Lung (tissue), 12 donors: ENCODE results near the gene TEX38. TPM values are rescaled to one million over a fixed set of nuclear protein-coding genes. Genes with fewer than 3 reads are reported as not detected.

Experiments
- ATAC-seq: fragments of 200-7000 bp; cut with Tn5 transposase; one replicate; pipeline ENCODE4 v1.9.1; 2020; ENCODE audit warnings: moderate number of reproducible peaks; ENCODE audit not compliant: insufficient read depth, low FRiP score
- DNase-seq, 3 donors: peaks; one replicate each; pipeline ENCODE4 v3.0.0-alpha.2; 2013 to 2017
- H3K27ac ChIP-seq, 2 donors: one replicate each; pipeline ENCODE4 v1.5.1; 2013; ENCODE audit warnings: mild to moderate bottlenecking in 2 of 2, moderate library complexity in 2 of 2, control low read depth in 1 of 2, inconsistent platforms in 1 of 2, low read depth in 1 of 2, low read length in 1 of 2
- H3K27me3 ChIP-seq, 3 donors: one replicate each; pipeline ENCODE4 v1.5.1; 2013; ENCODE audit warnings: low read length in 2 of 3; ENCODE audit not compliant: control insufficient read depth in 3 of 3, insufficient read depth in 3 of 3
- H3K36me3 ChIP-seq, 4 donors: one replicate each; pipeline ENCODE4 v1.5.1; 2013; ENCODE audit warnings: low read length in 4 of 4, mild to moderate bottlenecking in 1 of 4, moderate library complexity in 1 of 4; ENCODE audit not compliant: control insufficient read depth in 4 of 4, insufficient read depth in 4 of 4
- H3K4me1 ChIP-seq, 5 donors: one replicate each; pipeline ENCODE4 v1.5.1; 2013; ENCODE audit warnings: low read length in 5 of 5, mild to moderate bottlenecking in 2 of 5, moderate library complexity in 1 of 5; ENCODE audit not compliant: control insufficient read depth in 5 of 5, insufficient read depth in 5 of 5
- H3K4me3 ChIP-seq: one replicate; pipeline ENCODE4 v1.5.1; 2013; ENCODE audit warnings: mild to moderate bottlenecking, control low read depth, moderate library complexity
- H3K9ac ChIP-seq, 2 donors: one replicate each; pipeline ENCODE4 v1.5.1; 2013; ENCODE audit warnings: low read length in 2 of 2, control low read depth in 1 of 2; ENCODE audit not compliant: insufficient read depth in 1 of 2
- H3K9me3 ChIP-seq, 4 donors: one replicate each; pipeline ENCODE4 v1.5.1; 2013; ENCODE audit warnings: low read length in 3 of 4, mild to moderate bottlenecking in 1 of 4, moderate library complexity in 1 of 4; ENCODE audit not compliant: control insufficient read depth in 4 of 4, insufficient read depth in 3 of 4
- CTCF ChIP-seq: IDR thresholded peaks from 2 replicates; pipeline ENCODE4 v1.5.1; 2012; ENCODE audit warnings: mild to moderate bottlenecking; ENCODE audit errors: control extremely low read depth, extremely low read depth
- WGBS, 2 donors: extraction: QIAGEN DNeasy Blood & Tissue Kit; methylation state at CpG; one replicate each; pipeline ENCODE4 v1.1.7; 2013; 5-methylcytosine and 5-hydroxymethylcytosine counted together
- polyA plus RNA-seq, 2 donors: library from polyadenylated mRNA; stranded (reverse); fragments of 200-250 nt; gene quantifications; one replicate each; pipeline ENCODE4 v1.2.1, GENCODE V29; 2013
- total RNA-seq, 2 donors: library from RNA; depleted of rRNA in 1 of 2; stranded (reverse); fragments of >200 nt in 1 of 2; gene quantifications; one replicate each; pipeline ENCODE4 v1.2.1, GENCODE V29; 2014 to 2021
- donor health status: control.
- donor health status: control.
- donor health status: Bipolar disorder and iron deficiency.
- donor health status: healthy.
- donor health status: DM: yes; HTN: yes; CAD: no.

The TEX38 gene
- total and polyA plus RNA-seq, 4 donors = not detected

GRCh38 chr1:46721686-46722205 is 50.1 kb downstream of the TEX38 start:
- Histone ChIP-seq H3K9me3 (no peaks in the 10 kb centered on the region), H3K4me3 (no peak overlapping the region), H3K4me1 (peaks cover 9 to 19% (median 12%) of the 10 kb centered on the region in 5 donors), H3K27ac (no peak overlapping the region), H3K9ac (no peak overlapping the region), H3K36me3 (no peaks in the 10 kb centered on the region), H3K27me3 (no peaks in the 10 kb centered on the region)
- WGBS, 2 donors = 73% methylated on average over 3 of the region's 3 CpGs
- no peak for TF ChIP-seq CTCF
- no peak for ATAC-seq
- no peak for DNase-seq

Other genes starting within 250 kb of the TEX38 start
- gene DMBX1, start 182.0 kb upstream of the TEX38 start, total RNA-seq = under 1 TPM in 1 of 2 donors, not detected in 1; 0.09 TPM
- gene DMBX1, start 182.0 kb upstream of the TEX38 start, polyA plus RNA-seq = under 1 TPM in 1 of 2 donors, not detected in 1; 0.01 TPM
- gene KNCN, start 120.2 kb upstream of the TEX38 start, total RNA-seq = under 1 TPM in 1 of 2 donors, not detected in 1; 0.09 TPM
- gene KNCN, start 120.2 kb upstream of the TEX38 start, polyA plus RNA-seq = under 1 TPM in 1 of 2 donors, not detected in 1; 0.01 TPM
- 10 to 100 TPM; 51.4 to 83.5 TPM for gene MKNK1, start 67.6 kb upstream of the TEX38 start, total RNA-seq
- gene MKNK1, start 67.6 kb upstream of the TEX38 start, polyA plus RNA-seq = 10 to 100 TPM; 29.4 to 74.2 TPM
- 10 to 100 TPM; 15.1 to 28.7 TPM for gene MOB3C, start 55.0 kb upstream of the TEX38 start, total RNA-seq
- gene MOB3C, start 55.0 kb upstream of the TEX38 start, polyA plus RNA-seq = 10 to 100 TPM; 10.6 to 17.9 TPM
- 10 to 100 TPM; 35.1 to 42.3 TPM for gene ATPAF1, start 3.5 kb upstream of the TEX38 start, total RNA-seq
- 10 to 100 TPM; 23.1 to 38.1 TPM for gene ATPAF1, start 3.5 kb upstream of the TEX38 start, polyA plus RNA-seq
- gene EFCAB14, start 47.3 kb downstream of the TEX38 start, total RNA-seq = 100 to 1,000 TPM in 1 of 2 donors, 10 to 100 TPM in 1; 97.7 to 132 TPM
- gene EFCAB14, start 47.3 kb downstream of the TEX38 start, polyA plus RNA-seq = 10 to 100 TPM; 20.8 to 49.0 TPM
- gene CYP4B1, start 127.2 kb downstream of the TEX38 start, total RNA-seq = 100 to 1,000 TPM in 1 of 2 donors, 10 to 100 TPM in 1; 75.7 to 164 TPM
- gene CYP4B1, start 127.2 kb downstream of the TEX38 start, polyA plus RNA-seq = 100 to 1,000 TPM; 150 to 180 TPM